Lung (tissue), 12 donors: Measurements from ENCODE around the gene FOXC1. TPM values are rescaled to one million over a fixed set of nuclear protein-coding genes. Genes with fewer than 3 reads are reported as not detected.

ENCODE experiments used
- ATAC-seq: fragments of 200-7000 bp; cut with Tn5 transposase; one replicate; pipeline ENCODE4 v1.9.1; 2020; ENCODE audit warnings: moderate number of reproducible peaks; ENCODE audit not compliant: insufficient read depth, low FRiP score
- DNase-seq, 3 donors: peaks; one replicate each; pipeline ENCODE4 v3.0.0-alpha.2; 2013 to 2017
- H3K27ac ChIP-seq, 2 donors: one replicate each; pipeline ENCODE4 v1.5.1; 2013; ENCODE audit warnings: mild to moderate bottlenecking in 2 of 2, moderate library complexity in 2 of 2, control low read depth in 1 of 2, inconsistent platforms in 1 of 2, low read depth in 1 of 2, low read length in 1 of 2
- H3K27me3 ChIP-seq, 3 donors: one replicate each; pipeline ENCODE4 v1.5.1; 2013; ENCODE audit warnings: low read length in 2 of 3; ENCODE audit not compliant: control insufficient read depth in 3 of 3, insufficient read depth in 3 of 3
- H3K36me3 ChIP-seq, 4 donors: one replicate each; pipeline ENCODE4 v1.5.1; 2013; ENCODE audit warnings: low read length in 4 of 4, mild to moderate bottlenecking in 1 of 4, moderate library complexity in 1 of 4; ENCODE audit not compliant: control insufficient read depth in 4 of 4, insufficient read depth in 4 of 4
- H3K4me1 ChIP-seq, 5 donors: one replicate each; pipeline ENCODE4 v1.5.1; 2013; ENCODE audit warnings: low read length in 5 of 5, mild to moderate bottlenecking in 2 of 5, moderate library complexity in 1 of 5; ENCODE audit not compliant: control insufficient read depth in 5 of 5, insufficient read depth in 5 of 5
- H3K4me3 ChIP-seq: one replicate; pipeline ENCODE4 v1.5.1; 2013; ENCODE audit warnings: mild to moderate bottlenecking, control low read depth, moderate library complexity
- H3K9ac ChIP-seq, 2 donors: one replicate each; pipeline ENCODE4 v1.5.1; 2013; ENCODE audit warnings: low read length in 2 of 2, control low read depth in 1 of 2; ENCODE audit not compliant: insufficient read depth in 1 of 2
- H3K9me3 ChIP-seq, 4 donors: one replicate each; pipeline ENCODE4 v1.5.1; 2013; ENCODE audit warnings: low read length in 3 of 4, mild to moderate bottlenecking in 1 of 4, moderate library complexity in 1 of 4; ENCODE audit not compliant: control insufficient read depth in 4 of 4, insufficient read depth in 3 of 4
- WGBS, 2 donors: extraction: QIAGEN DNeasy Blood & Tissue Kit; methylation state at CpG; one replicate each; pipeline ENCODE4 v1.1.7; 2013; 5-methylcytosine and 5-hydroxymethylcytosine counted together
- polyA plus RNA-seq, 2 donors: library from polyadenylated mRNA; stranded (reverse); fragments of 200-250 nt; gene quantifications; one replicate each; pipeline ENCODE4 v1.2.1, GENCODE V29; 2013
- total RNA-seq, 2 donors: library from RNA; depleted of rRNA in 1 of 2; stranded (reverse); fragments of >200 nt in 1 of 2; gene quantifications; one replicate each; pipeline ENCODE4 v1.2.1, GENCODE V29; 2014 to 2021
- TF ChIP-seq, protein P1 (sequence below): IDR thresholded peaks from 2 replicates; pipeline ENCODE4 v1.5.1; 2012; ENCODE audit warnings: mild to moderate bottlenecking; ENCODE audit errors: control extremely low read depth, extremely low read depth
- donor health status: control.
- donor health status: control.
- donor health status: Bipolar disorder and iron deficiency.
- donor health status: healthy.
- donor health status: DM: yes; HTN: yes; CAD: no.

Gene FOXC1
- total and polyA plus RNA-seq, 4 donors, result 1.4 to 6.2 (median 2.5) TPM

DNA sequence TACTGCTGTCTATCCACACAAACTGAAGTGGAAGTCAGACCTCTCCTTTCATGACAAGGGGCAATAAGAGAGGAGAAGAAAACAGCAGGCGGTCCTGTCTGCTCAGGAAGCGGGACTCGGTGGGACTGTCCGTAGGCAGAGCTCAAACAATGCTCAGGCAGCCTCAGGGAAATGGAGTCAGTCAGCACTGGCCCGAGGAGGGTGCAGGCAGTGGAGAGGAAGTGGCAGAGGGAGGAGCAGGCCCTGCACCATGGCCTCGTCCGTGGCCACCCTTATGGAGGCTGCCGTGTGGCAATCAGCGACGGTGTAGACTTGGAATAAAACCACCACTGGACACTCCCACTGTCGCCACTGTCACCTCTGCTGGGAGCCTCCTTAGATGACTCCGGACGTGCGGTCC, 19.6 kb downstream of the FOXC1 start:
- TF ChIP-seq, protein P1, sequence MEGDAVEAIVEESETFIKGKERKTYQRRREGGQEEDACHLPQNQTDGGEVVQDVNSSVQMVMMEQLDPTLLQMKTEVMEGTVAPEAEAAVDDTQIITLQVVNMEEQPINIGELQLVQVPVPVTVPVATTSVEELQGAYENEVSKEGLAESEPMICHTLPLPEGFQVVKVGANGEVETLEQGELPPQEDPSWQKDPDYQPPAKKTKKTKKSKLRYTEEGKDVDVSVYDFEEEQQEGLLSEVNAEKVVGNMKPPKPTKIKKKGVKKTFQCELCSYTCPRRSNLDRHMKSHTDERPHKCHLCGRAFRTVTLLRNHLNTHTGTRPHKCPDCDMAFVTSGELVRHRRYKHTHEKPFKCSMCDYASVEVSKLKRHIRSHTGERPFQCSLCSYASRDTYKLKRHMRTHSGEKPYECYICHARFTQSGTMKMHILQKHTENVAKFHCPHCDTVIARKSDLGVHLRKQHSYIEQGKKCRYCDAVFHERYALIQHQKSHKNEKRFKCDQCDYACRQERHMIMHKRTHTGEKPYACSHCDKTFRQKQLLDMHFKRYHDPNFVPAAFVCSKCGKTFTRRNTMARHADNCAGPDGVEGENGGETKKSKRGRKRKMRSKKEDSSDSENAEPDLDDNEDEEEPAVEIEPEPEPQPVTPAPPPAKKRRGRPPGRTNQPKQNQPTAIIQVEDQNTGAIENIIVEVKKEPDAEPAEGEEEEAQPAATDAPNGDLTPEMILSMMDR, result no peak
- Histone ChIP-seq H3K9me3 (no peaks in the 10 kb centered on the region), H3K4me3 (no peak overlapping the region), H3K4me1 (peaks cover 0 to 15% (median 7%) of the 10 kb centered on the region in 5 donors), H3K9ac (no peak overlapping the region), H3K27ac (no peak overlapping the region), H3K36me3 (no peaks in the 10 kb centered on the region), H3K27me3 (peaks cover 0 to 67% (median 61%) of the 10 kb centered on the region in 3 donors)
- ATAC-seq, result no peak
- WGBS, 2 donors, result 83 to 91% methylated on average over 14 of the region's 14 CpGs
- no peak for DNase-seq

DNA sequence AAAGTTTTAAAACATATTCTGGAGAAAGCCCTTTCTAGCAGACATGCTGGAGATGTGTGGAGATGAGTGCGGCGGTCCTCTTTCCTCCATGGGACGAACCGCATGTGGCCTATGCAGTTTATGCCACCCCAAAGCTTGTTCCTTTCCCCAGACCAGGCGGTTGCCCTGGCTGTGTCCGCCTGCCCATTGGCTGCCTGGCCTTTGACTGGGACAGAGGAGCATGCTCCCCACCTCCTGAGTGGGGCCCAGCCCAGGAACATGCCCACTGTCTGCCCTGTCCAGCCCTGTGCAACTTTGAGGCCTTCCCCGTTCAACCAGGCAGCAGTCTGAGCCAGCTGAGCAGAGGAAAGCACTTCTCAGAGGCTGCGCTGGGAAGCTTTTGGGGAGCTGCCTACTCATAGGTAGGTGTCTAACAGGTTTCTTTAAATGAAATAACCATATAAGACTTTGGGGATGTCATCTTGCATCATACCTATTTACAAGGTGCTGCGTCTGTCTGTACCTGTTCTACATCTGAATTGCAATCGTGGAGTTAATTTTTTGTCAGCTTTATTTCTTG, 20.6 kb downstream of the FOXC1 start:
- H3K9me3 ChIP-seq, result no peaks in the 10 kb centered on the region
- no peak overlapping the region for H3K9ac ChIP-seq
- peaks cover 0 to 57% (median 52%) of the 10 kb centered on the region in 3 donors for H3K27me3 ChIP-seq
- H3K27ac ChIP-seq, result no peak overlapping the region
- peaks cover 0 to 9% (median 6%) of the 10 kb centered on the region in 5 donors for H3K4me1 ChIP-seq
- TF ChIP-seq, protein P1, result no peak
- ATAC-seq, result no peak
- WGBS, 2 donors, result 92 to 96% methylated on average over 10 of the region's 10 CpGs
- no peak overlapping the region for H3K4me3 ChIP-seq
- no peaks in the 10 kb centered on the region for H3K36me3 ChIP-seq
- no peak for DNase-seq

DNA sequence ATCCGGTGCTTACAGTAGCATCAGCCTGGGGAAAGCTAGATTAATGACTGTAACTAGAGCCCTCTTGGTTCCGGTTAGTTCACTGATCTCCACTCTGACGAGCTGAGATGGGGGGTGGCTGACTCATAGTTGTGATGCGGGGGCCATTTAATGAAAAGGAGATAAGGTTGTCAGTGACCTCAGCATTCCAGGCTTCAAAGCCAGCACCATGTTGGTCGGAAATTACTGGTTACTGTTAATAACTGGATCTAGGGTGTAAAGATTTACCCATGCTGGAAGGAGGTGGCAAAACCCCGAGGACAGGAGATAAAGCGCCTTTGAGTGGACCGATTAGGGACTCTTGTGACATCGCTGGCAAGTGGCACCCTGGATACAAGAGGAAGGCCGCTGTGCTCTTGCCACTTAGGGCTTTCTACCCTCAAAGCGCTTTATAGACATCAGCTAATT, 21.1 kb downstream of the FOXC1 start:
- Histone ChIP-seq H3K27me3 (peaks cover 0 to 52% (median 47%) of the 10 kb centered on the region in 3 donors), H3K27ac (no peak overlapping the region), H3K9me3 (no peaks in the 10 kb centered on the region), H3K36me3 (no peaks in the 10 kb centered on the region), H3K4me3 (no peak overlapping the region), H3K9ac (no peak overlapping the region), H3K4me1 (peaks cover 0 to 11% (median 4%) of the 10 kb centered on the region in 5 donors)
- TF ChIP-seq, protein P1, result no peak
- ATAC-seq, result no peak
- DNase-seq, result no peak
- 91 to 93% methylated on average over 11 of the region's 11 CpGs for WGBS, 2 donors

DNA sequence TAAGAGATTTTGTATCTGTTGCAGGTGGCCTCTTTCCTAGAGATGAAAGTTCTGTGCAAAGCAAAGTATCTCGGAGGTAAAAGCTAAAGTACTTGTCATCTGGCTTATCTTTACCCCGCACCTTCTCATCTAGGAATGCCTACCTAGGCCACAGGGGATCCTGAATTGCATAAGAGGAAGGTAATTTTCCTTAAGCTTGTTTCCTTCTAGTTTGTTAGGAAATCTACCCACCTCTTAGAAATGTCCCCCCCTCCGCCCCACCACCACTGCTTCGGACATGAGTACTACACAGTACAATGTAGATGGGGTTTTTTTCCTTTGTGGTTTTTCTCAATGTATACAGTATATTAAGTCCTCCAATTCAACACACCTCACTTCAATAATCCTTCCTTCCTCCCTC, 21.5 kb downstream of the FOXC1 start:
- H3K36me3 ChIP-seq, result no peaks in the 10 kb centered on the region
- 83 to 90% methylated on average over 4 of the region's 4 CpGs for WGBS, 2 donors
- H3K27me3 ChIP-seq, result peaks cover 0 to 48% (median 42%) of the 10 kb centered on the region in 3 donors
- H3K9me3 ChIP-seq, result no peaks in the 10 kb centered on the region
- DNase-seq (no peak), ATAC-seq (no peak)
- no peak overlapping the region for H3K27ac ChIP-seq
- peaks cover 0 to 11% (median 4%) of the 10 kb centered on the region in 5 donors for H3K4me1 ChIP-seq
- H3K4me3 ChIP-seq, result no peak overlapping the region
- no peak overlapping the region for H3K9ac ChIP-seq
- TF ChIP-seq, protein P1, result no peak
